Measurements from ENCODE around the gene TJP3.

The TJP3 gene

DNA sequence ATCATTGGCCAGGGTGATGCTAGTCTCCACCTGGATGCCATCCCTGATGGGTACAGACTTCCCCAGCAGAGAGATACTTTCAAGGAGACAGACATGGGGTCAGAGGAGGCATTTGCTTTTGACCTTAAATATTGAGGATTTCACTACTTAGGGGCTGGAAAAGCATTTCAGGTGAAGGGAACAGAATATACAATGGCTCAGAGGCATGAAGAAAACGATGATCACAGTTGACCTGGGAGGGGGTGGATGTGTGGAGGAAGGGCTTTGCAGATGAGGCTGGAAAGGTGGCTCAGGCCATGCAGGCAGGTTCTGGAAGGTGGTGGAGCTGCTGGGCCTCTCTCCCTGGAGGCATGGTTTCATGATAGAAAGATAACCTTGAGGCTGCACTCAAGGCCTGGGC, 74.1 kb downstream of the TJP3 start:
- DNase-seq (ENCODE audit: low read depth in 2 of 2, low spot score in 1 of 2) = no peak

GRCh38 chr19:3782903-3783302, 74.7 kb downstream of the TJP3 start:
- DNase-seq (ENCODE audit: low read depth in 2 of 2, low spot score in 1 of 2) = no peak

DNA sequence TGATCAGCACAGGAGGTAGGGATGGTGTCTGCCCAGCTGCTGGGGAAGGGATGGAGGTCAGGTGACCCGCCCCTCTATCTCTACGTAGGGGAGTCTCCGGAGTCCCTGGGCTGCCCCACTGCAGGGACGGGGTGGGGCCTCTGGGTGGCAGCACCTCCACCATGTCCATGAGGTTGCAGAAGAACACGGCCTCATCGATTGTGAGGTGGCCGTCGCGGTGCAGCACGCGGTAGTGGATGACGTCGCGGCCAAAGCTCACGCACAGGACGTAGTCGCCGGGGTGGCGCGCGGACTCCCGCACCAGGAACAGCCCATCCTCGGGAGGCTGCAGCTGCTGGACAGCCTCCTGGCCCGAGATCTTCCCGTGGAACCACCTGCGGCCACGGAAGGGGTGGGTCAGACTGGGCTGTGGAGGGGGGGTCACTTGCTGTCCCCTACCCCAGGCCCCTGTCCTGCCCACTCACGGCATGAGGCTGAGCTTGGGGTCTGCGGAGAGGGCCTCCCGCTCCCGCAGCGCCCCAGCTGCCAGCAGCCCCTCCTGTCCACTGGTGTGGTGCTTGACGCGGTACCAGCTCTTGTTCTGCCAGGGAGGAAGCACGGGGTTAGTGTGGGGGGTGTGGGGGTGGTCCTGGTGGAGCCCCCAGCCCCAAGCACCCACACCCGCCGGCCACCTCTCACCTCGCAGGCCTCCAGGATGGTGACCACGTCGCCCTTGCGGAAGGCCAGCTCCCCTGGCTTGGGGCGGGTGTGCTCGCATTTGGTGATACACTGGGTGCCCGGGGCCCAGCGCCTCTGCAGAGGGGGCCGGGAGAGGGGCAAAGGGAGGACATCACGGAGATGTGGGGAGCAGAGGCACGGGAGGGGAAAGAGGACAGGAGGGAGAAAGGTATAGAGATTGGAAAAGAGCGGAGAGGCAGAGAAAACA, 75.7 kb downstream of the TJP3 start:
- peak; percentile 16 to 29 for DNase-seq (ENCODE audit: low read depth in 2 of 2, low spot score in 1 of 2)

DNA sequence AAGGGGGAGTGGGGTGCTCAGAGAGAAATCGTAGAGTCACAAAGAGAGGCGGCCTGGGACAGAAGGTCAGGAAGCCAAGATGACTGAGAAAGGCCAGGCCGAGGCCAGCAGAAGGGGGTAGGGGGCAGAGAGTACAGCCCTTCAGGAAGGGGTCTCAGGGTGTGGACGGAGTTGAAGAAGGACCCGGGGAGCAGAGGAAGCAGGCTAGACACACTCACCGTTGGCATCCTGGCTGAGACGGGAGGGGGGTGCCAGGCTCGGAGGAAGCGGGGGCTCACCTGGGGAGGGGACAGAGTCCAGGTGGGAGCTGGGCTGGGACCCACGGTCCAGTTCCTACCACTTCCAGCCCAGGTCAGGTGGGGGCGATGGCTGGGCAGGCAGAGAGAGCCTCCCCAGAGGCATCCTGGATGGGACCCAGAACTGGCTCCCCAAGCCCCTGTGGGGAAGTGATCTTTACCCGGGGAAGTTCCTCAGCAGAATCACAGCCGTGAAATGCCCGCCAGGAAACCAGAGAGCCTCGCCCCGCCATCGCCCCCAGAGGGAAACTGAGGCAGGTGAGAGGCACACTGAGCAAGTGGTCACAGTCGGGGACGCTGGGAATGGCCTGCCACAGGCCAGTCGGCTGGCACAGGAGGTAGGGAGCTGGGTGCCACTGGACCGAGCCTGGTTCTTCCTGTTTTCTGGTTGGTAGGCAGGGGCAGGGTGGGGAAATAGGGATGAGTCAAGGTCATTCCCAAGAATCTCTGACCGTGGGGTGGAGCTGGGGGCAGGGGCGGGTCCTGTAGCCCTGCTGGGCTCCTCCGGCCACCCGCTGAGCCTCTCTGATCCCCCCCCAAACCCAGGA, 76.6 kb downstream of the TJP3 start:
- no peak for DNase-seq (ENCODE audit: low read depth in 2 of 2, low spot score in 1 of 2)

DNA sequence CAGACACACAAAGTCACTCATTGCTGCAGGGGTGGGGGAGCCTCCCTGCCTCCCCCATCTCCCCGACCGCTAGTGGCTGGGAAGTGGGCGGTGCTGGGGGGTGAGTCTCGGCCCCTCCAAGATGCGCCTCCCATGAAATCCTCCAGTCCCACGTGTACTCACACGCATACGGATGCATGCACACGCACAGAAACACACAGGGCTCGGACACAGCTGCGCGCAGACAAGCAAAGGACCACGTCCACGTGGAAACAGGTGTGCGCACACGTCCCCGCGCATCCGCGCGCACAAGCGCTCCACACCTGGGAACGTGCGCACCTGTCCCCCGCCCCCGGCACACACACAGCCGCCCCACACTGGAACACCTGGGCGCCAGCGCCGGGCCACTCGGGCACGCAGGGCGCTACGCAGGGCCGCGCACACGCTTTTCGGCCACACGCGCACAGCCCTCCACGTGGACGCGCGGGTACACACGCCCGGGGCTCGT, 77.3 kb downstream of the TJP3 start:
- peak; percentile 15 to 64 for DNase-seq (ENCODE audit: low read depth in 2 of 2, low spot score in 1 of 2)

DNA sequence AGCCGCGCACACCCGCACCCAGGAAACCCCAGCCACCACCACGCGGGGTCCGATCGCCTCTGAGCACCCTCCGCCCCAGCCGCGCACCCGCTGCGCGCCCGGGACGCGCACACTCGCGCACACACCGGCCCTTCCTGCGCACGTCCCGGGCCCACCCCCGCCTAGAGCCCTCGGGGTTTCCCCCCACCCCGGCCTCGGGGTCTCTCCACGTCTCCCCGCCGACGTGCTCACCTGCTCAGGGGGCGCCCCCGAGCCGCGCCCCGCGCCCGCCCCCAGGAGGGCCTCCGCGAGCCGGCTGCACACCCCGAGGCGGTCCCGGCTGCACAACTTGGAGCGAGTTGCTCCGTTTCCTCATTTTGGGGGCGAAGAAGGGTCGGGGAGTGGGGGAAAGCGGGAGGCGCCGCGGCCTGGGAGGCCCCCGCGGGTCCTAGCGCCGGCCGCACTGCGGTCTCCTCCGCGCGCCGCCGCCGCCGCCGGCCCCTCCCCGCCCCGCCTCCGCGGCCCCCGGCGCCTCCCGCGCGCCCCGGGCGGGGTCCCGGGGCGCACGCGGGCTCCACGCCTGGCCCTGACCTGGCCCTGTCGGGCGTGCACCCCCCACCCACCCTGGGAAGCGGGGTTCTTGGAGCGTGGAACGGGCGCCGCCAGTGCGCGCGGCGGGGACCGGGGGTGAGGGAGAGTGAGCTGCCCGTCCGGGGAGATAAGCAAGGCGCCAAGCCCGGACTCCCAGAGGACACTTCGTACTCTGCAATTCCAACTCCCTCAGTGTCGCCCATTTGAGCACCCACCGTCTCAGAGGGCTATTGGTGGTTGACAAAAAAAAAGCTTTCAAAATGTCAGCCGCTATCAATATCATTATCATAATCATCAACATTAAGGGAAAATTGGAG, 78.0 kb downstream of the TJP3 start, which contains the start of gene MATK:
Gene MATK (minus strand): TSS at position 444 of the 887 bp plus-strand sequence. CDS start 1,246 bp downstream, outside the sequence.
- DNase-seq (ENCODE audit: low read depth in 2 of 2, low spot score in 1 of 2) = peak in 1 of 2 donors; percentile 40

DNA sequence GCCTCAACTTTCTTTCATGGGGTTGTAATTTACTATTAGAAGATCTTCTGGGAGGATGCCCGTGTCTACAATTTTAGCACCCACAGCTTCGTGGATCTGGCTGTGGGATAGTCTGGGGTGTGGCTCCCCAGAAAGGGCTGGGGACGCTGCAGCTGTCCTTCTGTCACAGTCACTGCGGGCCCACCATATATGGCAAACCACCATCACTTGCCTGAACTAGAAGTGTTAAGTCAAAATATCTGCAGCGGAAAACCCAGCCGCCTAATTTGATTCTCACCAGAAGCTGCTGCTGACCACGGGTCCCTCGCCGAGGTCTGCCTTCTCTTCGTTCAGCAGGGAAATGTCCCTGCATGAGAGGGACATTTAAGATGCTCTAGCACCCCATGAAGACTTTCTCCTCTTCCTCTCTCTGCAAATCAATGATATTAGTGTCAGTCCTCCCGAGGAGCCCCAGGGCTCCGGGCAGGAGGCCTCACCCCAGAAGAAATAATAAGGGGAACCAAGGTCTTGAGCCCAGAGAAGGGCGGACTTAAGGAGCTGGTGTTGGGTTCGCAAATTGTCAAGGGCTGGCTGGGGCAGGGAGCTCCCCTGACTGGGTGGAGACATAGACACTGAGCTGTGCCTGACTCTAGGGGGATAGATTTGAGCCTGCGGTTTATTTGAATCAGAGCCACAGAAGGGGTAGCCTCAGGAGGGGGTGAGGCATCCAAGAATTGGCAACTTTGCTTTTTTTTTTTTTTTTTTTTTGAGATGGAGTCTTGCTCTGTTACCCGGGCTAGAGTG, 81.0 kb downstream of the TJP3 start:
- no peak for DNase-seq (ENCODE audit: low read depth in 2 of 2, low spot score in 1 of 2)

DNA sequence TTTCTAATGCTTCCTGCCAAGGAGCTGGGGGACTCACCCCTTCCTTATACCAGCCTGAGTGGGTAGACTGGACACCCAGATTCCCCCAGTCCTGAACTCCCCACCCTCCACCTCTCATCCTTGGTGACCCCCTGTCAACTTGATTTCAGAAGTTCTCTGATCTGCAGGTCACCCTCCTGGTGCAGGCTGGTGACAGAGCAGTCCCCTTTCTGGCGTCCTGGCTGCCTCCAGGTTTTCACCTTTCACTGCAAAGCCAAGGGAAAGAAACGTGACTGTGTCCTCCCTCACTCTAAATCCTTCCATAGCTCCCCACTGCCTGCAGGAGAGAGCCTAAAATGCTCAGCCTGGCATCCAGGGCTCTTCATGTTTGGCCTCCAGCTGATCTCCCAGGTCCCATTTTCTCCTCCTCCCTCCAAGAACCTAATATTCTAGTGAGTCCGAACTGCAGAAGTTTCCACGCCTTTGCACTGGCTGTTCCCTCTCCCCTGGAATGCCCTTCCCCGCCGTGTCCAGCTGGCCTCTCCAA, 82.1 kb downstream of the TJP3 start:
- DNase-seq (ENCODE audit: low read depth in 2 of 2, low spot score in 1 of 2) = no peak

DNA sequence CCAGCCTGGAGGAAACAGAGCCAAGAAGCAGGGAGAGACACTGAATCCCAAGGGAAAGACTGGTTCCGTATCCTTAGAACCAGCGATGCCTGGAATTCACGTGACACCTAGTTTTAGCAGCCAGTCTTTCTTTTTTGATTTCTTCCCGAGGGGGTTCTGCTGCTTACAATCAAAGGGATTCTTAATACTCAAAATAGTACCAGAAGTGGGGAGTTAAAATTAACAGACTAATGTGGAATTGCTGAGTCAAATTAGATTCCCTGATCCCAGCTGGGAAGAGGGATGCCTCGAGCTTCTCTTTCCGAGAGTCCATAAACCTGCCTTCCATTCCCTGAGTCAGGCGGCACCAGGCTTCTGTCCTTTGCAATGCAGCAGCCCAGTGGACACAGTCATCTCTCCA, 82.8 kb downstream of the TJP3 start:
- DNase-seq (ENCODE audit: low read depth in 2 of 2, low spot score in 1 of 2) = no peak

DNA sequence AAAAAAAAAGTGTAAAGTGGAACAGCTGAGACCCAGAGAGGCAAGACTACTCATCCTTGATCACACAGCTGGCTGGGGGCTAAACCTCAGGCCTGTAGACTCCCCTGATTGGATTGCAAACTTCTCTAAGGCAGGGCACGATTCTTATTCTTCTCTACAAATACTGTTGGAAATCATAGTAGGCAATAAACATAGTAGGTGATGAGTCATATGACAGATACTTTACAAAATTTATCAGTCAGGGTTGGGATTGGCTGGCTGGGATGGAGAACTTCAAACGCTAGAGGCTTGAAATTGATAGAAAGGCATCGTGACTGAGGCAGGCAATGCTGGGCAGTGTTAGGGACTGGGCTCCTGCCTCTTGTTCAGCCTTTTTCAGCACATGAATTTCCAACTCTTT, 83.9 kb downstream of the TJP3 start:
- no peak for DNase-seq (ENCODE audit: low read depth in 2 of 2, low spot score in 1 of 2)

DNA sequence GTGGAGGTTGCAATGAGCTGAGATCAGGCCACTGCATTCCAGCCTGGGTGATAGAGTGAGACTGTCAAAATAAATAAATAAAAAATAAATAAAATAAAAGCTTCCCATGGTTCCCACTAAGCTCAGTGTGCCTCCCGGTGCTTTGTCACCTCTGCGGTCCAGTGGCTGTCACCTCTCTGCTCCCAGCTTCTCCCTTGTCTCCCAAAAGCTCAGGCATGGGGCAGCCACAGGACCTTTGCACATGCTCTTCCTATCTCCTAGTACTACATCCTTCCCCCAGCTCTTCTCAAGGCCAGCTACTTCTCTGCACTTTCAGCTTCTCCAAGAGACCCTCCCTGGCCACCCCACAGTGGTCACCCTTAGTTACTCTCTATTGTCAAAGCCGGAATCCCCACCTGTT, 85.6 kb downstream of the TJP3 start:
- no peak for DNase-seq (ENCODE audit: low read depth in 2 of 2, low spot score in 1 of 2)

DNA sequence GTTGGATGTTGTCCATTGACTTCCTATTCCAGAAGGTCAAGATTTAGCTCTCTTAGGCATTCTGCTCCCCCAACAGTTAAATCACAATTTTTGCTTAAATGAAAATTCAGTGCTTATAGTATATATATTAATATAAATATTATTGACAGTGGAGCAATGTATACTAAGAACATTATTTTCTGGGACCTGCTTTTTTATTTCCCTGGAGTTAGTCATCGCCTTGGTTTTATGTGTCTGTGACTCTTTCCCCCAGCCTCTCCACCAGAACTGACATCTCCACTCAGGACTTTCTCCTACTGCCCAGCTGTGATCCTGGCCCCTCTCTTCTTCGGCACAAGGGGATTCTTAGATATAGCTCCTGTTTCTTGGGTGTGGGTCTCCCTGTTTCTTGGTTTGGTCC, 88.2 kb downstream of the TJP3 start:
- DNase-seq (ENCODE audit: low read depth in 2 of 2, low spot score in 1 of 2) = no peak

DNA sequence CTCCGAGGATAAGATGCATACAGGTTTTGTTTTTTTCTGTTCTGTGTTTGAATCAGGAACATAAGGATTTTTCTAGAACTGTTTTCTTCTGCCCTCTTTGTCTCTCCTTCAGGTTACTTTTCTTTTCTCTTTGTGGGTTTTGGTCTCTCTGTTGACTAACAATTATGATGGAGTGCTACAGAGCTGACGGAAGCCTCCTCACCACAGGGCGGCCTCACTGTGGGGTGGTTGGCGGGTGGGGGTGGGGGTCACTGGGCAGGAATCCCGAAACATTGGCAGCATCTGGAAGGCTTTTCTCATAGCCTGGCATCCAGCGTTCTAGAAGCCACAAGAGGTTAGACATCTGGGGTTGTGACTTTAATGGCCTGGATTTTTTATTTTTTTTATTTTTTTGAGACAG, 90.0 kb downstream of the TJP3 start:
- peak in 1 of 2 donors; percentile 35 for DNase-seq (ENCODE audit: low read depth in 2 of 2, low spot score in 1 of 2)

Data from stimulated activated CD8-positive, alpha-beta memory T cell treated with anti-CD3 and anti-CD28 coated beads, Interleukin-4, amount 100 ng/mL, for 4 hours (primary cell).